Astrocyte (in vitro differentiated cells and primary cell): ENCODE measurements around the gene PTMA. TPM values are rescaled to one million over a fixed set of nuclear protein-coding genes. Genes with fewer than 3 reads are reported as not detected.

ENCODE experiments used
- DNase-seq: peaks from one replicate; pipeline ENCODE4 v3.0.0-alpha.2; 2010; ENCODE audit warnings: low read depth
- FAIRE-seq: peaks from 2 replicates; lab custom pipeline; 2011; peaks lifted over from hg19 to GRCh38; lab: Jason Lieb, UNC
- H2AFZ ChIP-seq: 2 replicates; pipeline ENCODE4 v1.6.0; 2012; ENCODE audit warnings: low read depth, low read length, inconsistent platforms
- H3K27ac ChIP-seq: 2 replicates; pipeline ENCODE4 v1.5.1; 2011; ENCODE audit warnings: low read depth, low read length, inconsistent platforms
- H3K27me3 ChIP-seq: 2 replicates; pipeline ENCODE4 v1.6.0; 2011; ENCODE audit warnings: low read length, inconsistent platforms; ENCODE audit not compliant: insufficient read depth
- H3K36me3 ChIP-seq: 2 replicates; pipeline ENCODE4 v1.5.1; 2011; ENCODE audit warnings: low read length, inconsistent platforms; ENCODE audit not compliant: insufficient read depth
- H3K4me1 ChIP-seq: 2 replicates; pipeline ENCODE4 v1.5.1; 2011; ENCODE audit warnings: low read length, inconsistent platforms; ENCODE audit not compliant: insufficient read depth
- H3K4me2 ChIP-seq: 2 replicates; pipeline ENCODE4 v1.6.0; 2012; ENCODE audit warnings: low read length, inconsistent platforms
- H3K4me3 ChIP-seq: 2 replicates; pipeline ENCODE4 v1.5.1; 2011; ENCODE audit warnings: low read depth, mild to moderate bottlenecking, low read length, inconsistent platforms; ENCODE audit not compliant: insufficient read depth
- H3K79me2 ChIP-seq: 2 replicates; pipeline ENCODE4 v1.6.0; 2012; ENCODE audit warnings: mild to moderate bottlenecking, low read length, inconsistent platforms; ENCODE audit not compliant: insufficient read depth
- H3K9ac ChIP-seq: 2 replicates; pipeline ENCODE4 v1.6.0; 2012; ENCODE audit warnings: mild to moderate bottlenecking, low read length, inconsistent platforms
- H3K9me3 ChIP-seq: 2 replicates; pipeline ENCODE4 v1.5.1; 2012; ENCODE audit warnings: low read depth, mild to moderate bottlenecking, low read length, inconsistent platforms; ENCODE audit not compliant: insufficient read depth
- H4K20me1 ChIP-seq: 2 replicates; pipeline ENCODE4 v1.6.0; 2012; ENCODE audit warnings: low read length, inconsistent platforms; ENCODE audit not compliant: insufficient read depth
- H3K27ac Mint-ChIP-seq: one replicate; pipeline ENCODE4 v1.8.0; 2021; ENCODE audit warnings: mild to moderate bottlenecking, mixed read lengths; ENCODE audit not compliant: unreplicated experiment
- H3K27me3 Mint-ChIP-seq: one replicate; pipeline ENCODE4 v1.8.0; 2021; ENCODE audit warnings: low read depth, mixed read lengths; ENCODE audit not compliant: unreplicated experiment
- H3K36me3 Mint-ChIP-seq: one replicate; pipeline ENCODE4 v1.8.0; 2021; ENCODE audit warnings: low read depth, mixed read lengths; ENCODE audit not compliant: unreplicated experiment
- H3K4me1 Mint-ChIP-seq: one replicate; pipeline ENCODE4 v1.8.0; 2021; ENCODE audit warnings: low read depth, mixed read lengths; ENCODE audit not compliant: unreplicated experiment
- H3K4me3 Mint-ChIP-seq: one replicate; pipeline ENCODE4 v1.8.0; 2021; ENCODE audit warnings: mild to moderate bottlenecking, moderate library complexity, mixed read lengths; ENCODE audit not compliant: unreplicated experiment
- H3K9me3 Mint-ChIP-seq: one replicate; pipeline ENCODE4 v1.8.0; 2021; ENCODE audit warnings: mild to moderate bottlenecking, mixed read lengths; ENCODE audit not compliant: unreplicated experiment
- CTCF ChIP-seq: IDR thresholded peaks from 2 replicates; pipeline ENCODE4 v1.5.1; 2011; ENCODE audit warnings: low read depth, mild to moderate bottlenecking, inconsistent platforms, low read length, moderate library complexity; ENCODE audit not compliant: insufficient read depth
- EZH2 ChIP-seq: IDR thresholded peaks from 2 replicates; pipeline ENCODE4 v1.6.1; 2012; ENCODE audit warnings: mild to moderate bottlenecking, low read length, inconsistent platforms; ENCODE audit not compliant: insufficient read depth
- total RNA-seq: library from RNA; stranded (reverse); gene quantifications from 2 replicates; pipeline ENCODE4 v1.2.1, GENCODE V29; 2021

Gene PTMA
- total RNA-seq, 1 donor from 2014 or later: 469 TPM

- TF ChIP-seq EZH2: no peak
- no peak for TF ChIP-seq CTCF
- Mint-ChIP-seq H3K4me1 (no peaks in the 10 kb centered on the region), H3K27me3 (peaks cover 18% of the 10 kb centered on the region), H3K27ac (no peak overlapping the region), H3K9me3 (no peaks in the 10 kb centered on the region), H3K4me3 (peak overlapping the region; percentile 40), H3K36me3 (no peaks in the 10 kb centered on the region)
- no peaks in the 10 kb centered on the region for H3K27me3 ChIP-seq
- H4K20me1 ChIP-seq: no peaks in the 10 kb centered on the region
- no peaks in the 10 kb centered on the region for H3K4me1 ChIP-seq
- no peak overlapping the region for H3K9ac ChIP-seq
- H3K79me2 ChIP-seq: no peaks in the 10 kb centered on the region
- no peak overlapping the region for H3K27ac ChIP-seq
- FAIRE-seq: no peak
- no peaks in the 10 kb centered on the region for H3K36me3 ChIP-seq
- no peak overlapping the region for H2AFZ ChIP-seq
- DNase-seq: no peak
- no peak overlapping the region for H3K4me2 ChIP-seq
- H3K9me3 ChIP-seq: no peaks in the 10 kb centered on the region
- H3K4me3 ChIP-seq: no peak overlapping the region
These were observed 20.4 kb upstream of the PTMA start for GRCh38 chr2:231687961-231688360.

- H4K20me1 ChIP-seq: no peaks in the 10 kb centered on the region
- TF ChIP-seq CTCF (no peak), EZH2 (no peak)
- no peaks in the 10 kb centered on the region for H3K27me3 ChIP-seq
- Mint-ChIP-seq H3K4me1 (no peaks in the 10 kb centered on the region), H3K36me3 (no peaks in the 10 kb centered on the region), H3K27ac (no peak overlapping the region), H3K27me3 (peaks cover 18% of the 10 kb centered on the region), H3K9me3 (no peaks in the 10 kb centered on the region), H3K4me3 (no peak overlapping the region)
- FAIRE-seq (no peak), DNase-seq (no peak)
- no peak overlapping the region for H3K4me3 ChIP-seq
- no peaks in the 10 kb centered on the region for H3K9me3 ChIP-seq
- H3K27ac ChIP-seq: no peak overlapping the region
- H3K4me2 ChIP-seq: no peak overlapping the region
- no peaks in the 10 kb centered on the region for H3K79me2 ChIP-seq
- no peak overlapping the region for H3K9ac ChIP-seq
- no peak overlapping the region for H2AFZ ChIP-seq
- no peaks in the 10 kb centered on the region for H3K36me3 ChIP-seq
- no peaks in the 10 kb centered on the region for H3K4me1 ChIP-seq
These were observed 19.6 kb upstream of the PTMA start for GRCh38 chr2:231688719-231689118.

GRCh38 chr2:231689124-231689893, 19.0 kb upstream of the PTMA start:
- DNase-seq (no peak), FAIRE-seq (no peak)
- no peaks in the 10 kb centered on the region for H3K4me1 ChIP-seq
- peaks cover 18% of the 10 kb centered on the region for H3K27me3 Mint-ChIP-seq
- H3K36me3 Mint-ChIP-seq: no peaks in the 10 kb centered on the region
- no peaks in the 10 kb centered on the region for H3K27me3 ChIP-seq
- no peak overlapping the region for H3K27ac ChIP-seq
- H3K27ac Mint-ChIP-seq: no peak overlapping the region
- no peak overlapping the region for H3K4me3 ChIP-seq
- no peak overlapping the region for H2AFZ ChIP-seq
- no peaks in the 10 kb centered on the region for H3K79me2 ChIP-seq
- no peaks in the 10 kb centered on the region for H3K36me3 ChIP-seq
- H3K9ac ChIP-seq: no peak overlapping the region
- no peaks in the 10 kb centered on the region for H3K9me3 ChIP-seq
- H4K20me1 ChIP-seq: no peaks in the 10 kb centered on the region
- H3K4me1 Mint-ChIP-seq: no peaks in the 10 kb centered on the region
- H3K4me3 Mint-ChIP-seq: no peak overlapping the region
- H3K9me3 Mint-ChIP-seq: no peaks in the 10 kb centered on the region
- H3K4me2 ChIP-seq: no peak overlapping the region
- TF ChIP-seq EZH2 (no peak), CTCF (no peak)
